ENCODE measurements around the gene PAAF1.
"Not testable (repeated sequence)": the region's sequence is repeated elsewhere in the genome, so short reads cannot be mapped to it uniquely, and the experiment has no call there.

DNA sequence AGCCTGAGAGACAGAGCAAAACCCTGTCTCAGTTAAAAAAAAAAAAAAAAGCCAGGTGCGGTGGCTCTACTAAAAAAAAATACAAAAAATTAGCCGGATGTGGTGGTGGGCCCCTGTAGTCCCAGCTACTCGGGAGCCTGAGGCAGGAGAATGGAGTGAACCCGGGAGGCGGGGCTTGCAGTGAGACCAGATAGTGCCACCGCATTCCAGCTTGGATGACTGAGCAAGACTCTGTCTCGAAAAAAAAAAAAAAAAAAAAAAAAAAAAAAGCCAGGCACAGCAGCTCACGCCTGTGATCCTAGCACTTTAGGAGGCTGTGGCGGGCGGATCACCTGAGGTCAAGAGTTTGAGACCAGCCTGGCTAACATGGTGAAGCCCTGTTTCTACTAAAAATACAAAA lies 3.6 kb downstream of the PAAF1 start:
- TF ChIP-seq CTCF, POLR2AphosphoS5, EP300, POLR2A (IDR thresholded peaks at IDR 0.05): not testable (repeated sequence)

Data from suprapubic skin (tissue), 4 donors.